NCI-H1930 (cell line): ENCODE data around the gene HPCAL4.

Source experiments
- DNase-seq, 2 experiments: peaks; one replicate each; lab custom pipeline; 2025; lab: John Stamatoyannopoulos, UW

The HPCAL4 gene

GRCh38 chr1:39691383-39692151 lies at the start of gene HPCAL4:
TSS of gene HPCAL4 (minus strand) at chr1:39691433. CDS start at chr1:39684603, 6,830 bp downstream.
- peak; percentile 76 to 80 for DNase-seq

DNA sequence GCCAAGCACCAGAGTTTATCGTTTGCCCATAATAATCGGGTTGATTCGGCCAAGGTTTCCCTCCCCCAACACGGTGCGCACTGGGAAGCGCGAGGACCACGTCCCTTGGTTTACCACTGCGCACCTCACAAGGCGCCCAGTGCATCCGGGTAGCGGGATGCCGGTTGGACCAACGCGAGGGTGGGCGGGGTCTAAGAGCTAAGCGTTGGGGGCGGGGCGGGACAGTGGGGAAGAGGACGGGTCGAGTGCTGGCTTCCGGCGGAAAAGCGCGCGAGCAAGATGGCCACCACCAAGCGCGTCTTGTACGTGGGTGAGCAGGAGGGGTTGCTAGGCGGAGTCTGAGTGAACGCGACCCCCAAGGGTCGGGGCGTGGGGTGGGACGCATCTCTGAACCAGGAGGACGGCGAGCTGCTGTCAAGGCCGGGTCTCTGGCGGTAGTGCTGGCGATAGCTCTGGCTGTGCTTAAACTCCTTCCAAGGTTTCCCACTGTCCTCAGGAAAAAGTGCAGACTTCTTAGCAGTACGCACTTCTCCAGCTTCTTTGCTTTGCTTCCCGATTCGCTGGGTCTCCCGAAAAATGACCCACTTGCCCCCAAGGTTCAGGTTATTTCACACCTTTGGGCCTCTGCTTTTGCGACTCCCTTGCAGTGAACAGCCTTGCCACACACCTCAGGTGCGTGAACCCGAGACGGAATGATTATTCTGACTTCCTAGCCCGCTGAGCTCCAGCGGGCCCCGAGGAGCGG lies 47.6 kb upstream of the HPCAL4 start, which contains the start of gene PPIE:
PPIE (plus strand) TSS at position 261 of the 745 bp plus-strand sequence; CDS start at position 280, 19 bp downstream.
- peak; percentile 93 to 94 for DNase-seq

- DNase-seq = no peak
These were observed 46.4 kb upstream of the HPCAL4 start for GRCh38 chr1:39737546-39738169.

DNA sequence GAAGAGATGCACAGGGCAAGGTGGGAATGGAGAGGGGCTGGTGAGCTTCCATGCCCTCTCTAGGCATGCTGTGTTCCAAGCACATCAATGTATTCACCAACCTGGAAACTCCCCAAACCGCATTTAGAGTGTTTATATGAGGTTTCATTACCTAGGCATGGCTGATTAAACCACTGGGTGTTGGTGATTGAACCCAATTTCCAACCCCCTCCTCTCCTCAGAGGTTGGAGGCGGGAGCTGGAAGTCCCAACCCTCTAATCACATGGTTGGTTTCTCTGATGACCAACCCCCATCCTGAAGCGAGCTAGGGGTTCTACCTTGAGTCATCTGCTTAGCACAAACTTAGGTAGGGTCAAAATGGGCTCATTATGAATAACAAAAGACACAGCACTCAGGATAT lies 44.5 kb upstream of the HPCAL4 start:
- DNase-seq = no peak

GRCh38 chr1:39733161-39733560 lies 41.9 kb upstream of the HPCAL4 start:
- no peak for DNase-seq

GRCh38 chr1:39732730-39733129 lies 41.5 kb upstream of the HPCAL4 start:
- DNase-seq = no peak

DNA sequence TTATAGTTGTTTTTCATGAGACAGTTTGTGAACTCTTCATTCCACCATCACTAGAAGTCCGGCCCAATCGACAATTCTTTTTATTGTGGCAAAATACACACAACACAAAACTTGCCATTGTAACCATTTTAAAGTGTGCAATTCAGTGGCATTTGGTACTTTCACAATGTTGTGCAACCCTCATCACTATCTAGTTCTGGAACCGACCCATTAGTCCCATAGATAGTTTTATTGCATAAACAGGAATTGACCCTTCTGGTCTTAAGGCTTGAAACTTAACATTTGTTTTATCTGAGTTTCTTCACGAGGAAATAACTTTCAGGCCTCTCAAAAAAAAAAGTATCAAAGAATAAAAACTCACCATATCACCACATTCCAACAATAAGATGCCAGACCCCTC lies 38.6 kb upstream of the HPCAL4 start:
- DNase-seq = no peak

DNA sequence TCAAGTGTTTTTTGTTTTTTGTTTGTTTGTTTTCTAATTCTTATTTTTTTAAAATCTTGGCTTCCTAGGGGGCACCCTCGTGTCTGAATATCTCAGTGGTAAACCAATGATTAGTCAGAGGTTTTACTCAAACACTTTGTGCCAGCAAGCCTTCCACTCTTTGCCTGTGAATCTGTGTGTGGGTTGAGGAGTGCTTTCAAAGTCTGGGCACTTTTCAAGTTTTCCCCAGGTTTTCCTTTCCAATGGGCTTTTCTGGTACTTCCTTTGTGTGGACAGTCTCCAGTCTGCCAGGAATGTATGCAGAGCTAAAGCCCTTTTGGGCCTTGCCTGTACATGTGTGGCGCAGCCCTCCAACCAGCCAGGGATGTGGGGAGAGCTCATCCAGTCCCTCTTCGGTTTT lies 37.8 kb upstream of the HPCAL4 start:
- DNase-seq = no peak

- DNase-seq = no peak
These were observed 36.7 kb upstream of the HPCAL4 start for GRCh38 chr1:39727932-39728317.

GRCh38 chr1:39727221-39727931 lies 36.1 kb upstream of the HPCAL4 start:
- DNase-seq = no peak

- no peak for DNase-seq
These were observed 35.4 kb upstream of the HPCAL4 start for GRCh38 chr1:39726600-39726999.

DNA sequence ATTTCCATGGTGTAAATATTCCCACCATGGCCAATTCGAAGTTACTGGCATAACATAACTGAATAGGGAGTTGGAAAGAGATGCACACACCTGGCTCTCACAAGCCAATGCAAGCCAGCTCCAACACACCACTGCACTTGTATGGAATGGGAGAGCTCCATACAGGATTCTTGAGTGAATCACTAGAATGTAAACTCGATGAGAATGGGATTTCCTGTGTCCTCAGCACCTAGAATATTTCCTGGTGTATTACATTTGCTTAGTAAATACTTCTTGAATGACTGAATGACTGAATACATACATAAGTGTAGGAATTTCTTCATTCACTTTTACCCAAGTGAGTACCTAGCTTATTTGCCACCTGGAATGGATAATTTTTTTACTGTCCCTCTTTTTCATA lies 31.3 kb upstream of the HPCAL4 start:
- DNase-seq = no peak

GRCh38 chr1:39721664-39722063 lies 30.4 kb upstream of the HPCAL4 start:
- DNase-seq = no peak

DNA sequence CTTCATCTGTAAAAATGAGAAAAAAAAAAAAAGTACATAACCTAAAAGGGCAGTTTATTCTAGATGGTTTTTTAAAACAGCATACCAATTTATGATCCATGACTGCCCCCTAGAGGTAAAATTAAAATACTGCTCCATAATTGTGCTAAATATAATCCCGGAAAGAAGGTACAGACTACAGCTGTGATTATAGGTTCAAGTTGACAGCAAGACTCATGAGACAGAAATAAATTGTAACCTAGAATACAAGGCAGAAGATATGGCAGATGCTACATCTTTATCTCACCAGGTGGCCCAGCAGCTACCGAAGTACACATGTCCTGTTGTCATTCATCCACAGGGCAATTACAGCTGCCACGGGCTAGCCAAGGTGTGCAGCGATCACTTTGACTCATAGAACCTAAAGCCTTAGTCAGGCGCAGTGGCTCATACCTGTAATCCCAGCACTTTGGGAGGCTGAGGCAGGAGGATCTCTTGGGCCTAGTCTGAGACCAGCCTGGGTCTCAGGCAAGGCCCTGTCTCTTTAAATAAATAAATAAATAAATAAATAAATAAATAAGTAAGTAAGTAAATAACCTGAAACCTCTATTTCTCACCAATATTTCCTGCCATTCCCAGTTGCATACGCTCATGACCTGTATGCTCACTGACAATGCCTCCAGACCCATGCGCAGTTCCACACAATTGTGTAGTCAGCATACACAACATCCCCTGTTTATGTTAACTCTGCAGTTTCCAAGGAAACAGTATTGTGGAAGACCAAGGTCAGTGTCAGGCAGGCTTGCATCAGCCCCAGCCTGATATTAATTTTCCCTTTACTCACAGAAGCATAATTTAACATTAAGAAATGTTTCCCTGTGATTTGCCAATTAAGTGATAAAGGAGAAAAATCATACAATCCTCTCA lies 29.1 kb upstream of the HPCAL4 start:
- peak; percentile 40 to 54 for DNase-seq

DNA sequence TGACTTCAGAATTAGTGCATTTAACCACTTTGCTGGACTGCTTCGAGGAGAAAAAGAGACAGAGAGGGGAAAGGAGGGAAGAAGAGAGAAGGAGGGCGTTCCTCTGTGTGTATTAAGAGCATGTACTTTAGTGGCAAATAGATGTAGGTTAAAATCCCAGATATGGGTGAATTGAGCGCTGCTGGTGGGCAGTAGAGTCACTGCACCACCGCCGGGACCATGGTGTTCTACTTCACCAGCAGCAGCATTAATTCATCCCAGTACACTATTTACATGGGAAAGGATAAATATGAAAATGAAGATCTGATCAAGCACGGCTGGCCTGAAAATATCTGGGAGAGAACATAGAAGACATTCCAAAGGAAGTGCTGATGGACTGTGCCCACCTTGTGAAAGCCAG lies 26.6 kb upstream of the HPCAL4 start:
- DNase-seq = no peak

GRCh38 chr1:39713557-39713956 lies 22.3 kb upstream of the HPCAL4 start:
- no peak for DNase-seq

DNA sequence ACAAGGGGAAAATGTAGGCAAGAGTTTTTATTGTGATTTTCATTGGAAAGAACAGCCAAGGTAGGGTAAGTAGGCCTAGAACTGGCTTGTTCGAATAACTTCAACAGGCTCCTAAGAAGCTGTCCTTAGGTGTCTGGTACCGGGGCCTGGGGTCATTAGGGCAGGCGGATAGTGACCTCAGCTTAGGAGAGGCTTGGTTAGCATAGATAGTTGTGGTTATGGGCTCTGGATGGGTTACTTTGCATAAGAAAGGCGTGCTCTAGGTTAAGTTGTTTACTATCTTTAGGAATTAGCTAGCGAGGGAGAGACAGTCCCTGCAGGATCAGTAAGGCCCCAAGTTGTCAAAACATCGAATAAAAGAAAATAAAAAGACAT lies 20.7 kb upstream of the HPCAL4 start:
- DNase-seq = no peak

- DNase-seq = no peak
These were observed 20.1 kb upstream of the HPCAL4 start for GRCh38 chr1:39711104-39711965.

- DNase-seq = no peak
These were observed 16.3 kb upstream of the HPCAL4 start for GRCh38 chr1:39707506-39707905.

- no peak for DNase-seq
These were observed 13.5 kb upstream of the HPCAL4 start for GRCh38 chr1:39704757-39705156.
